Measurements from ENCODE around the gene PEX14. TPM values are rescaled to one million over a fixed set of nuclear protein-coding genes. Genes with fewer than 3 reads are reported as not detected.

PEX14 gene
- total RNA-seq, 1 donor from 2014 or later = 28.0 TPM

DNA sequence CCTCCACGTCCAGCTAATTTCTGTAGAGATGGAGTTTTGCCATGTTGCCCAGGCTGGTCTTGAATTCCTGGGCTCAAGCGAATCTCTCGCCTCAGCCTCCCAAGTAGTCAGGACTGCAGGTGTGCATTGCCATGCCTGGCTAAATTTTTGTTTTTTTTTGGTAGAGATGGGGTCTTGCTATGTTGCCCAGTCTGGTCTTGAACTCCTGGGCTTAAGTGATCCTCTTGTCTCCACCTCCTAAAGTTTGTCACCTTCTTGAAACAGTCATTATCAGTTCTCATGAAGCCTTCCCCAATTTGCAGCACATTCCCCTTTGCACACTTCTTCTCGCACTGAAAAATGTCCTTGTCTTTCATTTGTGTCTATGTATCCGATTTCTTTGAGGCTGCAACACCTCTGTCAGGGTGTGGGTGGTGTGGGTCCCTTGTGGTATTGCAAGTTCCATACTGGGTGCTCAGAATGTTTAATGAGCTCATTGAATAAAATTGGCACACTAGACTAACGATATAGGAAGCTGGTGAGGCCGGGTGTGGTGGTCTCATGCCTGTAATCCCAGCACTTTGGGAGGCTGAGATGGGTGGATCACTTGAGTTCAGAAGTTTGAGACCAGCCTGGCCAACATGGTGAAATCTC, 27.8 kb upstream of the PEX14 start:
- Mint-ChIP-seq H3K9me3 (no peaks in the 10 kb centered on the region), H3K4me1 (peaks cover 21% of the 10 kb centered on the region), H3K27ac (ENCODE audit: unreplicated experiment) (no peak overlapping the region), H3K4me3 (no peak overlapping the region), H3K36me3 (ENCODE audit: low read depth) (peaks cover 3% of the 10 kb centered on the region), H3K27me3 (ENCODE audit: low read depth) (no peaks in the 10 kb centered on the region)
- no peak for DNase-seq (ENCODE audit: low read depth, low spot score)
- TF ChIP-seq, protein P1, sequence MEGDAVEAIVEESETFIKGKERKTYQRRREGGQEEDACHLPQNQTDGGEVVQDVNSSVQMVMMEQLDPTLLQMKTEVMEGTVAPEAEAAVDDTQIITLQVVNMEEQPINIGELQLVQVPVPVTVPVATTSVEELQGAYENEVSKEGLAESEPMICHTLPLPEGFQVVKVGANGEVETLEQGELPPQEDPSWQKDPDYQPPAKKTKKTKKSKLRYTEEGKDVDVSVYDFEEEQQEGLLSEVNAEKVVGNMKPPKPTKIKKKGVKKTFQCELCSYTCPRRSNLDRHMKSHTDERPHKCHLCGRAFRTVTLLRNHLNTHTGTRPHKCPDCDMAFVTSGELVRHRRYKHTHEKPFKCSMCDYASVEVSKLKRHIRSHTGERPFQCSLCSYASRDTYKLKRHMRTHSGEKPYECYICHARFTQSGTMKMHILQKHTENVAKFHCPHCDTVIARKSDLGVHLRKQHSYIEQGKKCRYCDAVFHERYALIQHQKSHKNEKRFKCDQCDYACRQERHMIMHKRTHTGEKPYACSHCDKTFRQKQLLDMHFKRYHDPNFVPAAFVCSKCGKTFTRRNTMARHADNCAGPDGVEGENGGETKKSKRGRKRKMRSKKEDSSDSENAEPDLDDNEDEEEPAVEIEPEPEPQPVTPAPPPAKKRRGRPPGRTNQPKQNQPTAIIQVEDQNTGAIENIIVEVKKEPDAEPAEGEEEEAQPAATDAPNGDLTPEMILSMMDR (conservative IDR thresholded peaks at IDR 0.05) = no peak

- Mint-ChIP-seq H3K27ac (ENCODE audit: unreplicated experiment) (no peak within 1 kb of the TSS), H3K4me3 (no peak within 1 kb of the TSS), H3K4me1 (peaks cover 21% of the 10 kb centered on the region), H3K9me3 (no peaks in the 10 kb centered on the region), H3K36me3 (ENCODE audit: low read depth) (peaks cover 3% of the 10 kb centered on the region), H3K27me3 (ENCODE audit: low read depth) (no peaks in the 10 kb centered on the region)
- DNase-seq (ENCODE audit: low read depth, low spot score) = no peak
- TF ChIP-seq, protein P1 (conservative IDR thresholded peaks at IDR 0.05) = no peak
These were observed 25.0 kb upstream of the PEX14 start, which contains the start of gene CORT for GRCh38 chr1:10449751-10450150. CORT (plus strand) TSS chr1:10450031; CDS start chr1:10450224, 193 bp downstream.

- H3K27me3 Mint-ChIP-seq (ENCODE audit: low read depth) = no peaks in the 10 kb centered on the region
- peaks cover 21% of the 10 kb centered on the region for H3K4me1 Mint-ChIP-seq
- TF ChIP-seq, protein P1 (conservative IDR thresholded peaks at IDR 0.05) = no peak
- peaks cover 3% of the 10 kb centered on the region for H3K36me3 Mint-ChIP-seq (ENCODE audit: low read depth)
- H3K9me3 Mint-ChIP-seq = no peaks in the 10 kb centered on the region
- no peak overlapping the region for H3K4me3 Mint-ChIP-seq
- DNase-seq (ENCODE audit: low read depth, low spot score) = no peak
- no peak overlapping the region for H3K27ac Mint-ChIP-seq (ENCODE audit: unreplicated experiment)
These were observed 24.5 kb upstream of the PEX14 start for GRCh38 chr1:10450156-10450814.

- no peak overlapping the region for H3K27ac Mint-ChIP-seq (ENCODE audit: unreplicated experiment)
- peaks cover 3% of the 10 kb centered on the region for H3K36me3 Mint-ChIP-seq (ENCODE audit: low read depth)
- peaks cover 21% of the 10 kb centered on the region for H3K4me1 Mint-ChIP-seq
- no peaks in the 10 kb centered on the region for H3K9me3 Mint-ChIP-seq
- TF ChIP-seq, protein P1 (conservative IDR thresholded peaks at IDR 0.05) = no peak
- no peak overlapping the region for H3K4me3 Mint-ChIP-seq
- H3K27me3 Mint-ChIP-seq (ENCODE audit: low read depth) = no peaks in the 10 kb centered on the region
- no peak for DNase-seq (ENCODE audit: low read depth, low spot score)
These were observed 23.9 kb upstream of the PEX14 start for GRCh38 chr1:10450836-10451235.

DNA sequence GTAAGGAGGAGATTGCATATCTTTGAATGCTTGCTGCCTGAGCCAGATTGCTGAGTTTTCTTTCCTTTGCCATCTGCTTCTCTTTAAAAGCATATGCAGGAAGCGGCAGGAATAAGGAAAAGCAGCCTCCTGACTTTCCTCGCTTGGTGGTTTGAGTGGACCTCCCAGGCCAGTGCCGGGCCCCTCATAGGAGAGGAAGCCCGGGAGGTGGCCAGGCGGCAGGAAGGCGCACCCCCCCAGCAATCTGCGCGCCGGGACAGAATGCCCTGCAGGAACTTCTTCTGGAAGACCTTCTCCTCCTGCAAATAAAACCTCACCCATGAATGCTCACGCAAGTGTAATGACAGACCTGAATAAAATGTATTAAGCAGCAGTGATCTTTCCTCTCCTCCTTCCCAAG, 23.5 kb upstream of the PEX14 start:
- TF ChIP-seq, protein P1 (conservative IDR thresholded peaks at IDR 0.05) = no peak
- H3K36me3 Mint-ChIP-seq (ENCODE audit: low read depth) = peaks cover 6% of the 10 kb centered on the region
- no peak for DNase-seq (ENCODE audit: low read depth, low spot score)
- peaks cover 21% of the 10 kb centered on the region for H3K4me1 Mint-ChIP-seq
- H3K27ac Mint-ChIP-seq (ENCODE audit: unreplicated experiment) = no peak overlapping the region
- H3K4me3 Mint-ChIP-seq = no peak overlapping the region
- H3K27me3 Mint-ChIP-seq (ENCODE audit: low read depth) = no peaks in the 10 kb centered on the region
- no peaks in the 10 kb centered on the region for H3K9me3 Mint-ChIP-seq

All from neural crest cell (in vitro differentiated cells).